Stimulated activated CD4-positive, alpha-beta T cell treated with anti-CD3 and anti-CD28 coated beads, Interleukin-1b, Interleukin-23, amount 100 ng/mL, for 1 hour (primary cell): Measurements from ENCODE around the gene PLEKHM3.
"Not testable (repeated sequence)": the region's sequence is repeated elsewhere in the genome, so short reads cannot be mapped to it uniquely, and the experiment has no call there.

ENCODE experiments used
- DNase-seq, 2 donors: peaks; one replicate each; pipeline ENCODE4 v3.0.0-alpha.2; 2020; ENCODE audit warnings: low read depth in 2 of 2

The PLEKHM3 gene

GRCh38 chr2:207951734-207952470 is 73.4 kb downstream of the PLEKHM3 start:
- DNase-seq: no peak

DNA sequence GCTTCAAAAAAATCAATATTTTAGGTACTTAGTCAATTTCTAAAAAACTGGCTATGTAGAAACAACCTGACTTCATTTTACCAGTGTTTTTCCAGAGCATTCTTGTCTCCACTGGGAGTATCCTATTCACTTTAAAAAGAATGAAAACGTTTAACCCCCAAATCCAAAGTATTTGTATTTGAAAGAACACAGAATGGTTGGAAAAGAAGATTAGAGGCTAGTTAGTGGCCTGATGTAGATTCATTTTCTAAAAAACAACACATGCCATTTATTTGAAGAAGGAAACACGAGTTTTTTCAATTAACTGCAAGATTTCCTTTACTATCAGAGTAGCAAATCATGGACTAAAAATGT is 74.6 kb downstream of the PLEKHM3 start:
- no peak for DNase-seq

DNA sequence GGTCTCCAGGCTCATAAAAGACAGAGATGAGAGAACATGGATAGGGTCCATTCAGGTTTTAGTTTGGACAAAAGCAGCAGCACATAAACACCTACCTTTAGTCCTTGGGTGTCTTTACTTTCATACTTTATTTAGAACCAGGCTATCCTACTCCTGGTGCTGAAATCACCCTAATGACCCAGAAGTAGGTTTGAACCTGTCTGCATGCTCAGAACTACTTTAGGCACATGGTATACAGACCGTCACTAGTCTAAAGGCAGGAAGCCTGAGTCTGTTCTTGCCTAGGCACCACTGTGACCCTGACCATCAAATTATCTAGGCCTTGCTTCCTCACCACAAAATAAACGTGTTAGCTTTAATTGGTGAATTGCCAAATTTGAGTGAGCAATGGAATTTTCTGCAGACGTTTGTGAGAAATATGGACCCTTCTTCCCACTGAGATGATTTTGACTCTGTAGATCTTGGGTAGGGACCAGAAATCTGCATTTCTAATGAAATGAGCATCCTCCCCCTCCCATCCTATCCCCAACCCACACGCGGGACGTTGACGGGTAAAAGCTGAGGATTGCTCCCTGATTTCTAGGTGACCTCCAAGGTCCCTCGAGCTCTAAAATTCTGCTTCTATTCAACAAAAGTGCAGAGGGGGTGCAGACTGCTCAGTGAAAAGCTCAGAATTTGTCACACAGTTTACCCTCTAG is 75.1 kb downstream of the PLEKHM3 start:
- DNase-seq: no peak

- DNase-seq: not testable (repeated sequence)
These were observed 76.1 kb downstream of the PLEKHM3 start for GRCh38 chr2:207949245-207949644.

DNA sequence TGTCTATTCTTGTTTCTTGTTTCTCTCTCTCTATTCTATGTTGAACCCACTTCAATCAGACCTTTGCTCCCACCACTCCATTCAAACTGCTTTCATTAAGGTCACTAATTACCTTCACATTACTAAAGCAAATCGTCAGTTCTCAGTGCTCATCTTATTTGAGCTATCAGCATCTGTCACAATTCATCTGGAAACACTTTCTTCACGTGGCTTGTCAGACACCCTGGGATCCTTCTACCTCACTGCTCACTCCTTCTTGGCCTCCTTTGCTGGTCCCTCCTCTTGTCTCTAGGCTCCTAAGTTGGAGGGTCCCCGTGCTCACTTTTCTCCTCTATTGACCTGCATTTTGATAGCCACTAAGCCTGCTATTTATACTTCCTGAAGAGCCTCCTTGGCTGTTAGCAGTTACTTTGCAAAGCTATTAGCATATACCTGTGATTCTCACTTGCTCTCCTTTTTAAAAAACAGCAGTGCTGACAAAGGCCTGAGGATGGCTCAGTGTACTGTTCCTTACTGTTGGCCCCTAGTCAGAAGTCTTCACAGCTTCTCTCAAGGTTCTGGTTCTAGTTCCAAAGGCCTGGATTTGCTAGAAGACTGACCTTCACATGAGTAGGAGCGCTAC is 80.2 kb downstream of the PLEKHM3 start:
- DNase-seq: no peak

GRCh38 chr2:207944334-207944733 is 81.0 kb downstream of the PLEKHM3 start:
- no peak for DNase-seq

DNA sequence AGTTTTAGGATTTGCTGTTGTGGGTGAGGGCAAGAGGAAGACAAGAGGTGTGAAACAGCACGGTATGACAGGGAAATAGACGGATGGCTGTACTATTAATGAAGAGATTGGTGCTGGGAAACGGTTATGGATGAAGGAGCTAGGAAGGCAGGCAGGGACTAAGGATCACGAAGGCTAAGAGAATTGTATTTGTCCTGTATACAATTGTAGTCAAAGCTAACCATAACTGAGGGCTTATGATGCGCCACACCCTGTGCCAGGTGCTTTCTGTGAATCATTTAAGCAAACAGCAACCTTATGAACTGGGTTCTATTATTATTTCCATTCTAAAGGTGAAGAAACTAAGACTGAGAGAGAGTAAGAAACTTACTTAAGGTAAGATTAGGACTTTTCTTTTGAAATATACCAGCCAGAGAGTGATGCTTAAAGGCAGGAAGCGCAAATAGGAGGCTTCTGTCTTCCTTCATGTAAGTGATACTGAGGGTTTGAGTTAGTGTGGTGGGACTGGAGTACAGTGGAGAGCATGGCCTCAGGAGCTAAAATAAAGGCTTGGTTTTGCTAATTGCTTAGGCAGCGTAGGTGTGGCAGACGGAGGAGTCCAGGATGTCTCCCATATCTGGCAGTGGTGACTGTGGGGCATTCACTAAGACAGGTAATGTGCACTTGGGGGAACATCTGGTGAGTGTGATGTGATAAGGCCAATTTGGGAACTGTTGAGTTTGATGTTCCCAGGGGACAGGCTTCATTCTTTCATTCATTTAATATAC is 85.8 kb downstream of the PLEKHM3 start:
- DNase-seq: no peak

GRCh38 chr2:207938886-207939285 is 86.4 kb downstream of the PLEKHM3 start:
- DNase-seq: no peak

DNA sequence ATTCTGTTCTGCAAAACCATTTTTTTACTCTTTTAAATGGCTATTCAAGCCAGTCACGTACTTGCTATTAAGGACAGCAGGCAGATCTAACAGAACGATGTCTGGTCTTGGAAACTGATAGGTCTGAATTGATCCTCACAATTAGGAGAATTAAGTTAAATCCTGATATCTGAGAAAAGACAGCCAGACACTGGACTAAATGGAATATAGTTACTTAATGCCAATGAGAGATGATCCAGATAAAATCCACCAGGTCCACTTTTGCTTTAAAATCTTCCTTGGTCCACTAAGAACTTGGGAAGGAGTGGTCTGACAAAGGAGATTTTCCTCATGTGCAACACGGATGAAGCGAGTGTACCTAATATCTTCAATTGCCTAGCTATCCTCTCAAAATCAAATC is 86.9 kb downstream of the PLEKHM3 start:
- no peak for DNase-seq

DNA sequence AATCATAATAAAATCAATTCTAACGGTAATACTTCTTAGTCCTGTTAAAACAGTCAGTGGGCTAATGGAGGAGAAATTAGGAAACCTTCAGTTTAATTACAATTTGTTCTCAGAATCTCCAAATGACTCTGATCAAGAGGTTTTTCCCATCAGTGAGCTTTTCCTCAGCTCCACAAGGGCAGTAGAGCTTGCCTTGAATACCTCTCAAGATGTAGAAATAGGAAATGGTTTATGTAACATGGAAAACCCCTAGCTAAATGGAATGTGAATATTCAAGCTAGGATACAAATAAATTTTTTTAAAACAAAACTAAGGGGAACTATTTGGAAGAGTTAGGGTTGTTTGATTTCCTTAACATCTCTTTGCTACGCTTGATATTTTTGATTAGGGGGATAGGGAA is 87.5 kb downstream of the PLEKHM3 start:
- DNase-seq: no peak

DNA sequence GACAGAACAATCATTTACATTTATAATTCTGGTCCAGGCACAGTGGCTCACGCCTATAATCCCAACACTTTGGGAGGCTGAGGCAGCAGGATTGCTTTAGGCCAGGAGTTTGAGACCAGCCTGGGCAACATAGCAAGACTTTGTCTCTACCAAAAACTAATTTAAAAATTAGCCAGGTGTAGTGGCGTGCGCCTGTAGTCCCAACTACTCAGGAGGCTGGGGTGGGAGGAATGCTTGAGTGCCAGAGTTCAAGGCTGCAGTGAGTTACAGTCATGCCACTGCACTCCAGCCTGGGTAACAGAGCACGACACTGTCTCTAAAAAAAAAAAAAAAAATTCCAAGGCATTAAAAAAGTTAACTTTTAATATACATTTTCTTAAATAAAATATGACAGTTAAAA is 88.1 kb downstream of the PLEKHM3 start:
- DNase-seq: no peak

DNA sequence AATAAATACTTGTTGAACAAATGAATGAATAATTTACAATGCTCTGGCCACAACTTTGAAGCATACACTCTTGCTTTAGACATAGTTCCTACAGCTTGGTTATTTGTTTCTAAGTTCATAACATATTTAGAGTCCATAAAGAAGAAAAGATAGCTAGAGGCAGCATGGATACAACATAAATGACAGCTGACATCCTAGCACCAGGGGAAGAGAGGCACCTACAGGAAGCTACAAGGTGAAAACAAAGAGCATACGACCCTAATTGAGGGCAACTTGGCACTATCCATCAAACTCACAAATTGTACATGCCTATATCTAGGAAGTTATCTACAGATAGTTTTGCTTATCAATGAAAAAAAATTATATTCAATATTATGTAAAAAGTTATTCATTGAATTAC is 88.9 kb downstream of the PLEKHM3 start:
- no peak for DNase-seq

DNA sequence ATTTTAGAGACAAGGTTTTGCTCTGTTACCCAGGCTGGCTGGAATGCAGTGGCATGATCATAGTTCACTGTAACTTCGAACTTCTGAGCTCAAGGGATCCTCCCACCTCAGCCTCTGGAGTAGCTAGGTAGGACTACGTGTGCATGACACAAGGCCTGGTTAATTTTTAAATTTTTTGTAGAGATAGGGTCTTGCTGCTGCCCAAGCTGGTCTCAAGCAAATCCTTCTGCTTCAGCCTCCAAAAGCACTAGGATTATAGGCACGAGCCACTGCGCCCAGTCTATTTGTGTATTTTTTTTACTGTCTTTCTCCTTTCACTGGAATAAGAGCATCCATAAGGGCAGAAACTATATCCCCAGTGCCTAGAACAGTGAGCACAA is 89.3 kb downstream of the PLEKHM3 start:
- DNase-seq: no peak

DNA sequence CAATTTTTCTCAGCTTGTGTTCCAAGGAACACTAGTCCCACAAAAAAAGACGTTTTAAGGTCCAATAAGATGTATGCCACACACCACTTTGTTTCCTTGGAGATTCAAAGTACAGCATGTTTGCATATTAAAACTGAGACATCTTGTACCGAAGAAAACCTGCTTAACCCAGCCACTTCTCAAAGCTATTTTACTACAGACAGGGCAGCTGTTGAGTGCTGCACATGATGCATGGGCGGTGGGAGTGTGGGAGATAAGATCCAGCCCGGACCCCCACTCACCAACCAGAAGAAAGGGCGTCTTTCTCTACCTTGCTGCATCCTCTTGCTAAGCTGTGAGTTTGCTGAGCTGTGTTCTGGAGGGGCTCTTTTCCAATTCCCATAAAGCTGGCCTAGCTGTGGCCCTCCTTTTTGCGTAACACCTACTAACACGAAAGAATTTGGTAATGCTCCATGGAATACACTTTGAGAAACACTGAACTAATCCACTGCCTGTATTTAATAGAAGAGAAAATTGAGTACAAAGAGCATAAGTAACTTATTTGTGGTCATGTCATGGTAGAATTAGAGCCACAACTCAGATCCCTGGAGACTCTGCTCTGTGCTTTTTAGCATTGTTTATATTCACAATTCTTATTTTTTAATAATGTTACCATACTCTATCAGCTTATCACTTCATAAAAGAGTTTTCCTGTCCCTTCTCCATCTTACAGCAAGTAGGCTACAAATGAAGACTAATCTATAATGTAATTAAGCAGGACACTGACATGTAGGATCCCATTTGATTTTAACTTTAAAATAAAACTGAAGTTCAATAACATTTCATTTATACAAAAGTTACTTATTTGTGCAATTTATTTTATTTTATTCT is 90.0 kb downstream of the PLEKHM3 start:
- DNase-seq: no peak

DNA sequence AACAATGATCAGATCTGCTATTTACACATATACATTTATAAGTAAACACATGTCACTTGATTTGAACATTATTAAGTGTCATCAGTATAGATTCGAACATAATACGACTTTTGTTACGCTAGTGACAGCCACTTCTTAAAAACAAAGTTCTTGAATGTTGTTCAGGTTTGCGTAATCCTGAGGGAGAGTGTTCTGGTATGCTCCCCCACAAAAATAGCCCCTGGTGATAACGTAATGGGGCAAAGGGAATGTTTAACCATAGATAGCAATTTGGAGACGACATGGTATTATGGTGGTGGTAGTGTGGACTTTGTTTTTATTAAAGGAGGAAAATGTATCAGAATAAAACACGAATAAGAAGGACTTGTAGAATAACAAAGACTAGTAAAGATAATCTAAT is 90.6 kb downstream of the PLEKHM3 start:
- DNase-seq: no peak

- DNase-seq: no peak
These were observed 91.8 kb downstream of the PLEKHM3 start for GRCh38 chr2:207933396-207934065.

DNA sequence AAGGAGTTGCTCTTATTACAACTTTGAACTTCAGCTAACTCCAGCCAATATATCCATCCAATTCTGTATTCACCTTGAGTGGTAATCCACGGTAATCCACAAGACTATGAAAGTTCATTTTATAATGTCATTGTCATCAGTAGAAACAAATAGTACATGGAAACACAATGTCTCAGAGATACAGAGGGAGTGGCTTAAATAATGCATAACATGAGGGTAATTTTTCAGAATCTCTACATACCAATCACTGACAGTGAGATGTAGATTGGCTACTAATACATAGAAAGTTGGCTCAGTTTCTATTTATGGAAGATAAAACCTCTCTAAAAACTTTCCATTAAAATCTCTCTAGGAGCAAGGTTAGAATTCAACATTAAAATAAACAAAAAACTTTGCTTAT is 93.2 kb downstream of the PLEKHM3 start:
- no peak for DNase-seq

- no peak for DNase-seq
These were observed 94.6 kb downstream of the PLEKHM3 start for GRCh38 chr2:207930747-207931146.

GRCh38 chr2:207929923-207930322 is 95.4 kb downstream of the PLEKHM3 start:
- no peak for DNase-seq

DNA sequence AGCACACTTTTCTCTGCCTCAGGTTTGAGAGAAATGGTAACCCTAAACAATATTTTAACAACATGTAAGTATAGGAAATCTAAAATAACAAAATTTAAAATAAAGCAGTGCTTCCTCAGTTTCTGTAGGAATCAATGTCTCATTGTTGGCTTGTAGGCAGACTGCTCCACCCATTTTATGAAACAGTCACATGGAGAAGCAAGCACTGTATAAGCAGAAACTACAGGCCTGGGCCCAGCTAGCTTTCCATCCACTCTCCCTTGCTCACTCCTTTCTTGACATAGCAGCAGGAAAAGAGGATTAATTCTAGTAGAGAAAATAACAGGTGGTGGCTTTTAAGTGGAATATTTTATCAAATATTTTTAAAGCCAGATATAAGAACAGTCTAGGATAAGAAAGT is 97.2 kb downstream of the PLEKHM3 start:
- DNase-seq: no peak

- no peak for DNase-seq
These were observed 98.4 kb downstream of the PLEKHM3 start for GRCh38 chr2:207926989-207927300.
